ENCODE results near the gene PLEKHG1. TPM values are rescaled to one million over a fixed set of nuclear protein-coding genes. Genes with fewer than 3 reads are reported as not detected.
A peak's percentile ranks its signal among the peaks of the same experiment; 100 is the strongest.

The PLEKHG1 gene
- total RNA-seq, 6 donors from 2014 or later: 16.3 to 45.4 (median 29.2) TPM

- peak in 1 of 2 donors; percentile 39 for ATAC-seq (ENCODE audit: low FRiP score in 2 of 2)
- no peaks in the 10 kb centered on the region for H3K9me3 ChIP-seq
- 0% methylated on average over 2 of the region's 38 CpGs; no CpG with 5 or more reads in 1 of the 2 donors for WGBS, 2 donors
- DNase-seq: peak in 1 of 2 donors; percentile 88
- H3K27ac ChIP-seq: peak overlapping the region; percentile 83 to 89 (median 86)
- H3K4me1 ChIP-seq: peaks cover 0 to 25% (median 8%) of the 10 kb centered on the region in 4 donors
- peak overlapping the region; percentile 27 to 85 (median 68) for H3K4me3 ChIP-seq
- H3K27me3 ChIP-seq: peaks cover 0 to 10% (median 0%) of the 10 kb centered on the region in 4 donors
- no peaks in the 10 kb centered on the region for H3K36me3 ChIP-seq
- TF ChIP-seq POLR2AphosphoS5 (IDR thresholded peaks at IDR 0.05): no peak
- TF ChIP-seq EP300 (IDR thresholded peaks at IDR 0.05): no peak
Observed at GRCh38 chr6:150600010-150600300, 270 bp downstream of the PLEKHG1 start.

- TF ChIP-seq POLR2AphosphoS5 (IDR thresholded peaks at IDR 0.05) (peak in 1 of 2 donors; percentile 22), POLR2A (IDR thresholded peaks at IDR 0.05) (no peak)
- TF ChIP-seq, protein P1, sequence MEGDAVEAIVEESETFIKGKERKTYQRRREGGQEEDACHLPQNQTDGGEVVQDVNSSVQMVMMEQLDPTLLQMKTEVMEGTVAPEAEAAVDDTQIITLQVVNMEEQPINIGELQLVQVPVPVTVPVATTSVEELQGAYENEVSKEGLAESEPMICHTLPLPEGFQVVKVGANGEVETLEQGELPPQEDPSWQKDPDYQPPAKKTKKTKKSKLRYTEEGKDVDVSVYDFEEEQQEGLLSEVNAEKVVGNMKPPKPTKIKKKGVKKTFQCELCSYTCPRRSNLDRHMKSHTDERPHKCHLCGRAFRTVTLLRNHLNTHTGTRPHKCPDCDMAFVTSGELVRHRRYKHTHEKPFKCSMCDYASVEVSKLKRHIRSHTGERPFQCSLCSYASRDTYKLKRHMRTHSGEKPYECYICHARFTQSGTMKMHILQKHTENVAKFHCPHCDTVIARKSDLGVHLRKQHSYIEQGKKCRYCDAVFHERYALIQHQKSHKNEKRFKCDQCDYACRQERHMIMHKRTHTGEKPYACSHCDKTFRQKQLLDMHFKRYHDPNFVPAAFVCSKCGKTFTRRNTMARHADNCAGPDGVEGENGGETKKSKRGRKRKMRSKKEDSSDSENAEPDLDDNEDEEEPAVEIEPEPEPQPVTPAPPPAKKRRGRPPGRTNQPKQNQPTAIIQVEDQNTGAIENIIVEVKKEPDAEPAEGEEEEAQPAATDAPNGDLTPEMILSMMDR (IDR thresholded peaks at IDR 0.05): peak in 5 of 6 experiments; percentile 44 to 73 (median 57)
- Histone ChIP-seq H3K9me3 (no peaks in the 10 kb centered on the region), H3K27me3 (peaks cover 0 to 10% (median 0%) of the 10 kb centered on the region in 4 donors), H3K27ac (peak overlapping the region; percentile 83 to 89 (median 86)), H3K4me1 (peaks cover 0 to 25% (median 8%) of the 10 kb centered on the region in 4 donors), H3K4me3 (peak overlapping the region; percentile 27 to 85 (median 68)), H3K36me3 (no peaks in the 10 kb centered on the region)
- 0% methylated on average over 25 of the region's 69 CpGs; no CpG with 5 or more reads in 1 of the 2 donors for WGBS, 2 donors
- ATAC-seq (ENCODE audit: low FRiP score in 2 of 2) (peak; percentile 78 to 79), DNase-seq (peak; percentile 76 to 89)
Observed at GRCh38 chr6:150600301-150601017, 774 bp downstream of the PLEKHG1 start.

- no peak for TF ChIP-seq EP300 (IDR thresholded peaks at IDR 0.05)
- TF ChIP-seq POLR2A (IDR thresholded peaks at IDR 0.05): no peak
- no peak for TF ChIP-seq POLR2AphosphoS5 (IDR thresholded peaks at IDR 0.05)
- TF ChIP-seq, protein P1 (IDR thresholded peaks at IDR 0.05): no peak
- H3K4me1 ChIP-seq: peaks cover 0 to 25% (median 8%) of the 10 kb centered on the region in 4 donors
- H3K27ac ChIP-seq: peak overlapping the region in 1 of 4 donors; percentile 89
- H3K4me3 ChIP-seq: no peak overlapping the region
- DNase-seq (no peak), ATAC-seq (ENCODE audit: low FRiP score in 2 of 2) (no peak)
- no peaks in the 10 kb centered on the region for H3K36me3 ChIP-seq
- no peaks in the 10 kb centered on the region for H3K9me3 ChIP-seq
- H3K27me3 ChIP-seq: peaks cover 0 to 10% (median 0%) of the 10 kb centered on the region in 4 donors
- WGBS, 2 donors: 88 to 92% methylated on average over 4 of the region's 4 CpGs
Observed at GRCh38 chr6:150601439-150601838, 1.8 kb downstream of the PLEKHG1 start.

DNA sequence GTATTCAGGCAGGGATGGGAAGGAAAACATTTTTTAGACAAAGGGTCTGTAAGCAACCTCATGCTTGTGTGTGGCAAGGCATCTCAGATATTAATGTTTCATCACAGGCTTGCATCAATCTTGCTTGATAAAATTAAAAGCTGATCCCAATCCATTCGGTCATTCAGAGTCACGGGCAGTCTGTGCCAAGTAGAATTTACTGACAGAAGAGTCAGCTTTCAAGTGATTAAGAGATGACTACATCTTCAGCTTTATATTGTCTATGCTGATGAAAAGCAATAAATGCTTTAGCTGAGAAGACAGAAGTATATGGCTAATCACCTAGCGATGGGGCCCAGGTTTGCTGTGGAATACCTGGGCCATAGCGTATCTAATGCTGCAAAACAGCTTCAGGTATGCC is 3.5 kb downstream of the PLEKHG1 start:
- no peak overlapping the region for H3K27ac ChIP-seq
- TF ChIP-seq POLR2AphosphoS5 (IDR thresholded peaks at IDR 0.05) (no peak), POLR2A (IDR thresholded peaks at IDR 0.05) (no peak), EP300 (IDR thresholded peaks at IDR 0.05) (no peak)
- TF ChIP-seq, protein P1 (IDR thresholded peaks at IDR 0.05): no peak
- H3K4me1 ChIP-seq: peaks cover 0 to 25% (median 8%) of the 10 kb centered on the region in 4 donors
- H3K9me3 ChIP-seq: no peaks in the 10 kb centered on the region
- no peak for DNase-seq
- H3K27me3 ChIP-seq: peaks cover 0 to 10% (median 0%) of the 10 kb centered on the region in 4 donors
- 92 to 98% methylated on average over 4 of the region's 4 CpGs for WGBS, 2 donors
- no peak overlapping the region for H3K4me3 ChIP-seq
- no peaks in the 10 kb centered on the region for H3K36me3 ChIP-seq
- ATAC-seq (ENCODE audit: low FRiP score in 2 of 2): no peak

DNA sequence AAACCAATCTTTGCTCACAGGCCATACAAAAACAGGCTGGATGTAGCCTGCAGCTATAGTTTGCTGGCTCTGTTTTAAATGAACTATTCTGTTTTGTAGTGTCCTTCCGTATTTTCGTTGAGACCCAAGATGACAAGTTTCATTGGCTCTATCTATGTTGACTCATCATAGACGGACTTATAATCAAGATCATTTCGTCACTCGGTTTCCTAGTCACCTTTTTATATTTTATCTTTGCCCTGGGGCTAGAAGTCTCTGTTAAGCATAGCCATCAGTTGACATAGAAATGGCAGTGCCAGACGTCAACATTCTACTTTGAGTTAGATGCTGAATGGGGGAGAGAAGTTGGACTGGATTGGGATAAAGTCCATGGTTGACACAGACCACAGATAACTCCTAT is 4.8 kb downstream of the PLEKHG1 start:
- H3K27me3 ChIP-seq: peaks cover 0 to 10% (median 0%) of the 10 kb centered on the region in 4 donors
- 91 to 92% methylated on average over 6 of the region's 6 CpGs for WGBS, 2 donors
- no peaks in the 10 kb centered on the region for H3K36me3 ChIP-seq
- TF ChIP-seq EP300 (IDR thresholded peaks at IDR 0.05) (no peak), POLR2A (IDR thresholded peaks at IDR 0.05) (no peak), POLR2AphosphoS5 (IDR thresholded peaks at IDR 0.05) (no peak)
- DNase-seq (no peak), ATAC-seq (ENCODE audit: low FRiP score in 2 of 2) (no peak)
- H3K27ac ChIP-seq: no peak overlapping the region
- peaks cover 0 to 20% (median 5%) of the 10 kb centered on the region in 4 donors for H3K4me1 ChIP-seq
- H3K9me3 ChIP-seq: no peaks in the 10 kb centered on the region
- H3K4me3 ChIP-seq: no peak overlapping the region
